Activated CD8-positive, alpha-beta memory T cell treated with anti-CD3 and anti-CD28 coated beads for 48 hours (primary cell): ENCODE measurements around the gene SLC26A11.
"Not testable (repeated sequence)": the region's sequence is repeated elsewhere in the genome, so short reads cannot be mapped to it uniquely, and the experiment has no call there.

ENCODE experiments used
- DNase-seq, 3 experiments: peaks; one replicate each; pipeline ENCODE4 v3.0.0-alpha.2; 2020; ENCODE audit warnings: low read depth in 2 of 3, low spot score in 2 of 3

SLC26A11 gene

GRCh38 chr17:80195671-80196529 lies 24.3 kb upstream of the SLC26A11 start:
- peak; percentile 13 to 41 (median 29) for DNase-seq

GRCh38 chr17:80196652-80197051 lies 23.6 kb upstream of the SLC26A11 start:
- no peak for DNase-seq

DNA sequence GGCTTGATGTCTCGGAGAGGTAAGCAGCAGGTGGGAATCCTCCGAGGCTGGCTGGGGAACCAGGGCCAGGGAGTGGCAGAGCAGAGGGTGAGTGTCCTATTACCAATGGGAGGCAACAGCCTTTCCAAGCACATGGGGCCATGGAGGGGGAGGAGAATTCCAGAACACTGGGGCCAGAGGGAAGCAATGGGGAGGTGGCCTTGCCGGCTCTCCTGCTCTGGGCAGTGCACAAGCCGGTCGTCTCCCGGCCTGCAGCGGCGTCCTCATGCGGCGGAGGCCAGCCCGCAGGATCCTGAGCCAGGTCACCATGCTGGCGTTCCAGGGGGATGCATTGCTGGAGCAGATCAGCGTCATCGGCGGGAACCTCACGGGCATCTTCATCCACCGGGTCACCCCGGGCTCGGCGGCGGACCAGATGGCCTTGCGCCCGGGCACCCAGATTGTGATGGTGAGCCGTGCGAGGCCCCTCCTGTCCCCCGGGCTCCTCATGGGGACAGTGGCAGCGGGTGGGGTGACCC lies 22.0 kb upstream of the SLC26A11 start:
- no peak for DNase-seq

- not testable (repeated sequence) for DNase-seq
Observed at GRCh38 chr17:80199295-80199694, 20.9 kb upstream of the SLC26A11 start.

- no peak for DNase-seq
Observed at GRCh38 chr17:80201446-80201845, 18.8 kb upstream of the SLC26A11 start.

DNA sequence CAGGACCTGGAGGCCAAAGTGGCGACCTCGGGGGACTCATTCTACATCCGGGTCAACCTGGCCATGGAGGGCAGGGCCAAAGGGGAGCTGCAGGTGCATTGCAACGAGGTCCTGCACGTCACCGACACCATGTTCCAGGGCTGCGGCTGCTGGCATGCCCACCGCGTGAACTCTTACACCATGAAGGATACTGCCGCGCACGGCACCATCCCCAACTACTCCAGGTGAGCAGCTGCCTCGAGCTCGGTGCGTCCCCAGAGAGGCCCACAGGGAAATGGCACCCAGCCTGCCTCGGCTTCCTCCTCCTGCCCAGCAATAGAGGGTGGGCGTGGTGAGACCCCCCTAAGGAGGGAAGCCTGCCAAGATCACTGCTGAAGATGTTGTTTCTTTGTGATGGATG lies 18.0 kb upstream of the SLC26A11 start:
- no peak for DNase-seq

GRCh38 chr17:80203471-80203963 lies 16.7 kb upstream of the SLC26A11 start:
- DNase-seq: no peak

- DNase-seq: no peak
Observed at GRCh38 chr17:80204626-80205468, 15.4 kb upstream of the SLC26A11 start.

- no peak for DNase-seq
Observed at GRCh38 chr17:80205811-80206210, 14.4 kb upstream of the SLC26A11 start.

DNA sequence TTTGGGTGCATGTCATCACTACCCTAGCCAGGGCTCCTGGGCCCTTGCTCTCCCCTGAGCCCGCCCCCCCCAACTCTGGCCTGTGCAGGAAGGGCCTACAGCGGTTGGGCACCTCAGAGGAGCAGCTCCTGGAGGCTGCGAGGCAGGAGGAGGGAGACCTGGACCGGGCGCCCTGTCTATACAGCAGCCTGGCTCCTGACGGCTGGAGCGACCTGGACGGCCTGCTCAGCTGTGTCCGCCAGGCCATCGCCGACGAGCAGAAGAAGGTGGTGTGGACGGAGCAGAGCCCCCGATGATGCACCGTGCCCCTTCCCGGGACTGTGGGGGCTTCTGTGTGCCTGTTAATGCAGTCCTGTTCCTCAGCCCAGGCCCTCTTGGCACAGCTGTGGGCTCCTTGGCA lies 12.2 kb upstream of the SLC26A11 start:
- no peak for DNase-seq

DNA sequence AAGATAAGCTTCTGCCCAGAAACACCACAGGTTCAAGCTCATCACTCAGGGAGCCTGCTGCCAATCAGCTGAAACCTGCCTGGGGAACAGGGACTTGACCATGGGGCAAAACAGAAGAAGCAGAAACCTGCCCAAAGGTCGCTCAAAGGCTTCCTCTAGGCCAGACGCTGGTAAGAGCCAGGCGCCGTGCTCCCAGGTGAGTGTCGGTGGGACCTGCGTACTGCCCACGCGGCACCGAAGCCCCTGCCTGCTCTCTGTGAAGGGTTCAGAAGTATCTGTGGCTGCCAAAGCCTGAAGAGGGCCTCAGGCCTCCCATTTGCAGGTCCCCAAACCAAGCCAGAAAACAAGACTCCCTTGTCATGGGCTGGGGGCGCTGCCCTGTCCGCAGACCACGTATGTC lies 10.5 kb upstream of the SLC26A11 start:
- no peak for DNase-seq

DNA sequence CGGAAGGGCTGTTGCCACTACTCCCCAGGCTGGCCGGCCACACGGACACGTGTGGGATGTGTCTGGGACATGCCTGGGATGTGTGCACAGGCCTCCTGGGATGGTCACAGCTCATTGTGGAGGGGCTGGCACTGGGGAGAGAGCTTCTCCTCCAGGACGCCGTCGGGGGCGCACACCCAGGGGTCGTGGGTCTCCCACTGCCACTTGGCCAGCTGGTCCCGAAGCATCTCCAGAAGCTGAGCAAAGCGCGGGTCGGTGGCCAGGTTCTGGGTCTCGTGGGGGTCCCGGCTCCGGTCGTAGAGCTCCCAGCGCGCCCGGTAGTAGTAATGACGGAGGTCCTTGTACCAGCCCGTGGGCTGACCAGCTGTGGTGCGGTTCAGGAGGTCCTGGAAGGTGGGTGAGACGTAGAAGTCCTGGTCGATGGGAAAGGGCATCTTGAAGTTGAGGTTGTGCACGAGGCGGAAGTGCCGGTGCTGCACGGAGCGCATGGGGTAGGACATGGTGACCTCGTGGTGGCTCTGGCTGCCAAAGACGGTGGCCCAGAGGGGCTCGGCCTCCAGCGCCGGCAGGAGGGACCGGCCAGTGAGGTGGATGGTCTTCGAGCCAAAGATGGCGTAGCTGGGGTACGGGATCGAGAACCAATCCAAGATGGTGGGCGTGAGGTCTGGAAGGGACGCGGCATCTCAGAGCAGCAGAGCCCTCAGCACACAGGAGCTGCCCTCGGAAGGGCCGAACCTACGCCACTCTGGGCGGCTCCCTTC lies 9.7 kb upstream of the SLC26A11 start:
- no peak for DNase-seq

DNA sequence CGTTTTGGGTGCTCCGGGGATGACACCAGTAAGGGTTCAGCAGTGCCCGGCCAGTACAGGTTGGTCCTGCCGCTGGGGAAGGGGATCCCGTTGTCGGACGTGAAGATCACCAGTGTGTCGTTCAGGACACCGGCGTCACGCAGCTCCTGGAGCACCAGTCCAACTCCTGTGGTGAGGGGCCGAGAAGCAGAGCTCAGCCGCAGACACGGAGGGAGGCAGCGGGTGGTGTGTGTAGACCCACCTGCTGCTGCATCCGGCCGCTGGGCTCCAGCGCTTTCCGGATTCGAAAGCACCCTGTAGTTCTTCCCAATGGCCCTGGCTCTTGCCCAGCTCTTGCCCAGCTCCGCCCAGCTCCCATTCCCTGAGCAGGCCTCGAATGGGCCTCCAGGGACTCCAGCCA lies 8.1 kb upstream of the SLC26A11 start:
- DNase-seq: no peak

- DNase-seq: no peak
Observed at GRCh38 chr17:80212511-80212910, 7.7 kb upstream of the SLC26A11 start.

- DNase-seq: no peak
Observed at GRCh38 chr17:80212962-80213642, 7.1 kb upstream of the SLC26A11 start.

DNA sequence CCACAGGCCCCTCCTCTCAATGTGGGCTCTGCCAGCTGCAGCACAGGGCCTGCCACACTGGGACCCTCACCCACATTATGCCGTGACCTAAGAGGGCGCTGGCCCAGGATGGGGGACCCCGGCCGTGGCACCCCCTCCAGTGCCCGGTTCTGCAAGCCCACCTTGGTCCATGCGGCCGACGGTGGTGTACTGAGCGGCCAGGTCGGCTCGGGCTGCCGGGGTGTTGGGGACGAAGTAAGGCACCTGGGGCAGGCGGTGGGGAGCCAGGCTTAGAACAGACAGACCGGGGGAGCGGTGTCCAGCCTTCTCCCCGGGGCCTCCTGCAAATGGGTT lies 6.6 kb upstream of the SLC26A11 start:
- no peak for DNase-seq

DNA sequence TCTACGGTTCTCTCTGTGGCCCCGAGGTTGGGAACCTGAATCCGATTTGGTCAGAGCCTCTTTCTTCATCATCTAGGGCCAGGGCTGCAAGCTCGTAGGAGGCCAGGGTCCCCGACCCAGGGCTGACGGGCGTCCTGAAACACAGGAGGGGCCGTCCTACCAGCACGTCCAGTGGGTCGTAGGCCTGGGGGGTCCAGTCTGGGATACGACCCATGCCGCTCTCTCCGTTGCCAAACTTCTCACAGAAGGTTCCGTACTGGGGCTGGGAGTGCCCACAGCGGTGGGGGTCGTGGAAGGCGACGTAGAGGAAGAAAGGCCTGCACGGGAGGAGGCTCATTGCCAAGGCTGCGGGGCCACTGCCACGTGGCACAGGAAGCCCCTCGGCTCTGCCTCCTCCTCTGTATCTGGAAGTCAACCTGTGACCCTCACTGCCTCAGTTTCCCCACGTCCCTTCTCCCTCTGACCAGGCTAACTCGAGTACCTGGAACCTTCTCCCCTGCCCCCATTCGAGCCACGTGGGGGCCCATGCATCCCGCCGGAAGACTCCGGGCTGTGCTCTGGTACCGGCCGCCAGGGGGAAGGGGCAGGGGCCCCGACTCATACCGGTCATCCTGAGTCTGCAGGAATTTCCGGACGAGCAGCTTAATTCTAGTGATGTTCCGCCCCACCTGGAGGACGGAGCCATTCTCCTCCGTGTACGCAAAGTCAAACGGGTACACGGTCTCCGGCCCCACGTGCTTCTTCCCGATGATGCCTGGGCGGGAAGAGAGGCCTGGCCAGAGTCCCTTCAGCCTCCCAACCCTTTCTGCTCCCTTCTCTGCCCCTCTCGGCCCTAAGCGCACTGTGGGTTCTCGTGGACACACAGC lies 6.0 kb upstream of the SLC26A11 start:
- DNase-seq: no peak

- DNase-seq: no peak
Observed at GRCh38 chr17:80214878-80215210, 5.4 kb upstream of the SLC26A11 start.

DNA sequence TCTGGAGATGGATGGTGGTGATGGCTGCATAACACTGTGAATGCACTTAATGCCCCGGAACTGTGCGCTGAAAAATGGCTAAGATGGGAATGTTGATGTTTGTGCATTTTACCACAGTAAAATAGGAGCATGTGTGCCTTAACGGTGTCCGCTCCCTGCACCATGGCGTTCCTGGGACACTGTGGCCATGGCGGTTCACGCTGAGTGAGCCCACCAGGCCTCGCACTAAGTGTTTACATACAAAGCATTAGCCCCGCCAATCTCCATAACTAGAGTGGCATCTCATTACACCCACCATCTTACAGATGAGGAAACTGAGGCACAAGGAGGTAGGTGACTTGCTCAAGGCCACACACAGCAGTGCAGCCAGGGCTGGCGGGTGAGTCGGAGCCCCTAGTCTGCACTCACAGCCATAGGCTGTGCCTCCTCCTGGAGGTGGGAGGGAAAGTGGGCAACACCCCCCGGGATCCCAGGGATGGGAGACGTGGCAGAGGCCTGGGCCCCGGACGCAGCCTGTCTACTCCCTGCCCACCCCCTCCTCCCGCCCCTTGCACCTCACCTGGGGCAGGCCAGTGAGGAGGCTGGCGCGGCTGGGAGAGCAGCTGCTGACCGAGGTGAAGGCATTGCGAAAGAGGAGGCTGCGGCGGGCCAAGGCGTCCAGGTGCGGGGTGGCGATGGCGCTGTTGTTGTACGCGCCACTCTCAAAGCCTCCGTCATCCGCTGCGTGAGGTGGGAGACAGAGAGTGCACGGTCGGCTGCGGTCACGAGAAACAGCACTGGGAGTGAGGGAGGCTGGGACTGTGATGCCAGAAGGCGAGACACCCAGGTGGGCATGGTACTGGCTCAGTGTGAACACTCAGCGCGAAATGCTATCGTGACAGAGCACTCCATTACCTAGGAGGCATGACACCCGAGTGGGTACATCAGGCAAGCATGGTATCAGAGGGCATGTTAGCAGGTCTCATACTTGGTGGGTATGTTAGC lies 3.5 kb upstream of the SLC26A11 start:
- DNase-seq: no peak
